GM12872 (cell line): ENCODE measurements around the gene GATB.

ENCODE experiments used
- CTCF ChIP-seq: IDR thresholded peaks from 3 replicates; pipeline ENCODE4 v1.5.1; 2011; ENCODE audit warnings: low read depth, mild to moderate bottlenecking, low read length, moderate library complexity; ENCODE audit not compliant: insufficient read depth

Gene GATB

GRCh38 chr4:151627491-151627890, 133.3 kb downstream of the GATB start:
- TF ChIP-seq CTCF = no peak

- no peak for TF ChIP-seq CTCF
Measured at GRCh38 chr4:151626751-151627150, 134.1 kb downstream of the GATB start.

- TF ChIP-seq CTCF = no peak
Measured at GRCh38 chr4:151626228-151626627, 134.6 kb downstream of the GATB start.

- TF ChIP-seq CTCF = no peak
Measured at GRCh38 chr4:151624626-151625565, 135.9 kb downstream of the GATB start.
